SK-N-SH (cell line): ENCODE measurements around the gene KCTD11. TPM values are rescaled to one million over a fixed set of nuclear protein-coding genes. Genes with fewer than 3 reads are reported as not detected.

Experiments
- CTCF ChIA-PET: fragments of 300-600, 350-600 bp; formaldehyde crosslinking; extraction: SDS; loops from one replicate; lab custom pipeline; 2021; lab: Yijun Ruan, JAX
- POLR2A ChIA-PET: fragments of 350-600 bp; sonication (Branson Sonifier 250); formaldehyde crosslinking; extraction: SDS; loops from one replicate; lab custom pipeline; 2020; ENCODE audit warnings: antibody characterized with exemption, inconsistent platforms; lab: Yijun Ruan, JAX
- DNase-seq: peaks from one replicate; pipeline ENCODE4 v3.0.0; 2012
- H2AFZ ChIP-seq: fragments of 200-600 bp; sonication (generic); 2 replicates; pipeline ENCODE4 v1.8.1; 2016; ENCODE audit warnings: antibody characterized with exemption, mild to moderate bottlenecking, low read depth
- H3F3A ChIP-seq: fragments of 200-600 bp; sonication (generic); replicated peaks from 2 replicates; pipeline ENCODE3; 2016; ENCODE audit warnings: antibody characterized with exemption, mild to moderate bottlenecking; ENCODE audit not compliant: insufficient read depth
- H3K27ac ChIP-seq, 2 experiments: fragments of 200-500 bp in 1 of 2; fragments of 200-600 bp in 1 of 2; sonication (Bioruptor generic) in 1 of 2; sonication (generic), shearing (Covaris generic) in 1 of 2; 2 replicates each; pipeline versions ENCODE4 v1.5.1 to v1.6.1; 2014 to 2016; ENCODE audit warnings: low read depth in 2 of 2, inconsistent platforms in 1 of 2, low read length in 1 of 2, mild to moderate bottlenecking in 1 of 2, mixed read lengths in 1 of 2
- H3K27me3 ChIP-seq: fragments of 200-600 bp; sonication (generic), shearing (Covaris generic); 2 replicates; pipeline ENCODE4 v1.6.1; 2016; ENCODE audit warnings: mixed run types; ENCODE audit not compliant: insufficient read depth
- H3K36me3 ChIP-seq, 2 experiments: fragments of 200-500 bp in 1 of 2; fragments of 200-600 bp in 1 of 2; sonication (Bioruptor generic) in 1 of 2; sonication (generic) in 1 of 2; replicated peaks in 1 of 2; 2 replicates each; pipeline versions ENCODE3 to v1.5.1; 2014 to 2016; ENCODE audit warnings: low read length in 1 of 2, mild to moderate bottlenecking in 1 of 2; ENCODE audit not compliant: insufficient read depth in 2 of 2, control insufficient read depth in 1 of 2
- H3K4me1 ChIP-seq, 2 experiments: fragments of 200-500 bp in 1 of 2; fragments of 200-600 bp in 1 of 2; sonication (Bioruptor generic) in 1 of 2; sonication (generic), shearing (Covaris generic) in 1 of 2; 2 replicates each; pipeline versions ENCODE4 v1.5.1 to v1.6.1; 2014 to 2016; ENCODE audit warnings: low read depth in 1 of 2, low read length in 1 of 2, mixed run types in 1 of 2; ENCODE audit not compliant: insufficient read depth in 2 of 2, control insufficient read depth in 1 of 2
- H3K4me2 ChIP-seq: fragments of 200-600 bp; sonication (generic), shearing (Covaris generic); 2 replicates; pipeline ENCODE4 v1.6.1; 2017; ENCODE audit warnings: mixed run types
- H3K4me3 ChIP-seq, 2 experiments: fragments of 200-500 bp in 1 of 2; fragments of 200-600 bp in 1 of 2; sonication (Bioruptor generic) in 1 of 2; sonication (generic), shearing (Covaris generic) in 1 of 2; 2 replicates each; pipeline versions ENCODE4 v1.5.1 to v1.8.1; 2014 to 2016; ENCODE audit warnings: low read depth in 2 of 2, inconsistent platforms in 1 of 2, low read length in 1 of 2, mild to moderate bottlenecking in 1 of 2, mixed read lengths in 1 of 2, moderate library complexity in 1 of 2
- H3K79me2 ChIP-seq: fragments of 200-600 bp; sonication (generic); 2 replicates; pipeline ENCODE4 v1.8.1; 2017; ENCODE audit warnings: mild to moderate bottlenecking; ENCODE audit not compliant: insufficient read depth
- H3K9ac ChIP-seq: fragments of 200-600 bp; sonication (generic); 2 replicates; pipeline ENCODE4 v1.6.1; 2017; ENCODE audit warnings: mixed run types
- H3K9me2 ChIP-seq: fragments of 200-600 bp; sonication (generic); 2 replicates; pipeline ENCODE4 v1.6.1; 2017; ENCODE audit warnings: mixed run types
- H3K9me3 ChIP-seq: fragments of 200-600 bp; sonication (generic); 2 replicates; pipeline ENCODE4 v1.6.1; 2017; ENCODE audit warnings: mixed run types, mild to moderate bottlenecking, moderate library complexity
- H4K20me1 ChIP-seq: fragments of 200-600 bp; sonication (generic); 2 replicates; pipeline ENCODE4 v1.6.1; 2017; ENCODE audit warnings: mild to moderate bottlenecking, mixed run types; ENCODE audit not compliant: insufficient read depth
- CTCF ChIP-seq: fragments of 200-600 bp; sonication (generic); IDR thresholded peaks from 2 replicates; pipeline ENCODE4 v1.6.1; 2017; ENCODE audit warnings: antibody characterized with exemption, mild to moderate bottlenecking, moderate library complexity
- ELF1 ChIP-seq: IDR thresholded peaks from 2 replicates; pipeline ENCODE4 v1.4.0; 2012
- FOXM1 ChIP-seq: IDR thresholded peaks from 2 replicates; pipeline ENCODE4 v1.4.0; 2012; ENCODE audit warnings: low read depth, mild to moderate bottlenecking
- MAX ChIP-seq: IDR thresholded peaks from 2 replicates; pipeline ENCODE4 v1.4.0; 2012; ENCODE audit warnings: low read depth
- MXI1 ChIP-seq: IDR thresholded peaks from 2 replicates; pipeline ENCODE4 v1.6.1; 2012; ENCODE audit warnings: mild to moderate bottlenecking, low read depth, low read length, improper control_type of control experiment
- NFIC ChIP-seq: IDR thresholded peaks from 2 replicates; pipeline ENCODE4 v1.4.0; 2012; ENCODE audit warnings: borderline replicate concordance
- RXRA ChIP-seq: IDR thresholded peaks from 2 replicates; pipeline ENCODE4 v1.4.0; 2012; ENCODE audit warnings: low read depth, mild to moderate bottlenecking, borderline replicate concordance
- SIN3A ChIP-seq: IDR thresholded peaks from 2 replicates; pipeline ENCODE4 v1.6.1; 2012; ENCODE audit warnings: low read depth, mild to moderate bottlenecking, low read length, moderate library complexity, borderline replicate concordance
- TCF12 ChIP-seq: IDR thresholded peaks from 2 replicates; pipeline ENCODE4 v1.4.0; 2012
- TEAD4 ChIP-seq: IDR thresholded peaks from 2 replicates; pipeline ENCODE4 v1.4.0; 2012; ENCODE audit warnings: mild to moderate bottlenecking, borderline replicate concordance; ENCODE audit not compliant: insufficient read depth
- USF2 ChIP-seq: fragments of 150-350 bp; IDR thresholded peaks from 2 replicates; pipeline ENCODE4 v1.6.1; 2017; ENCODE audit warnings: antibody characterized with exemption, low read length, low read depth, borderline replicate concordance
- YY1 ChIP-seq: IDR thresholded peaks from 2 replicates; pipeline ENCODE4 v1.4.0; 2012; ENCODE audit warnings: low read depth, mild to moderate bottlenecking
- WGBS: methylation state at CpG from one replicate; pipeline ENCODE4 v1.1.6; 2017; ENCODE audit warnings: low lambda C conversion rate; 5-methylcytosine and 5-hydroxymethylcytosine counted together
- polyA plus RNA-seq, 3 experiments: library from polyadenylated mRNA; depleted of rRNA; stranded (reverse); fragments of >200 nt; gene quantifications; 2 replicates each; pipeline ENCODE4 v1.2.3, GENCODE V29; 2012

Gene KCTD11
- polyA plus RNA-seq, 1 of the 3 experiments (the other 2 are of a cell fraction): 9.5 TPM

- TF ChIP-seq FOXM1 (no peak), MAX (no peak)
Observed at GRCh38 chr17:7352910-7353635, 1.1 kb downstream of the KCTD11 start (continued).

- ChIA-PET POLR2A (interaction anchor here (2.0 kb wide), 1 partner anchor 25 kb away, joined by 5 read pairs; no protein-coding TSS in a partner anchor), CTCF (interaction anchor here (0.7 to 5.2 kb wide), 10 partner anchors 11 to 333 kb away, joined by 3 to 52 read pairs (median 22); partner anchors contain the start of genes NLGN2, SENP3, SOX15 and TP53)
- Histone ChIP-seq H4K20me1 (no peaks in the 10 kb centered on the region; the same call in 1 of the 2 replicates), H3K27me3 (no peaks in the 10 kb centered on the region), H3K9ac (no peak overlapping the region), H3K36me3 (no peaks in the 10 kb centered on the region), H3K9me2 (no peaks in the 10 kb centered on the region), H3K4me2 (peak overlapping the region; percentile 100), H3K27ac (no peak overlapping the region; a peak in 1 of 4 replicates), H3K4me3 (peak overlapping the region in 1 of 2 experiments; percentile 7; a peak in 1 of 4 replicates), H2AFZ (no peak overlapping the region), H3K9me3 (no peaks in the 10 kb centered on the region), H3F3A (peaks cover 11% of the 10 kb centered on the region), H3K79me2 (peaks cover 38% of the 10 kb centered on the region), H3K4me1 (peaks cover 19 to 48% of the 10 kb centered on the region in 2 experiments; a peak in 2 of 4 replicates)
- WGBS: 84% methylated on average over 9 of the region's 9 CpGs
- TF ChIP-seq USF2 (no peak), CTCF (no peak), YY1 (no peak), NFIC (no peak), FOXM1 (no peak), RXRA (no peak), MXI1 (no peak), ELF1 (no peak), TCF12 (no peak), TEAD4 (no peak), SIN3A (no peak)
- no peak for DNase-seq
Observed at GRCh38 chr17:7354262-7354843, 2.4 kb downstream of the KCTD11 start.
